ENCODE results near the gene FBLN7. TPM values are rescaled to one million over a fixed set of nuclear protein-coding genes. Genes with fewer than 3 reads are reported as not detected.

Gene FBLN7
- total and polyA plus RNA-seq, 2 experiments from 2014 or later = 0.16 TPM; not detected in 1

DNA sequence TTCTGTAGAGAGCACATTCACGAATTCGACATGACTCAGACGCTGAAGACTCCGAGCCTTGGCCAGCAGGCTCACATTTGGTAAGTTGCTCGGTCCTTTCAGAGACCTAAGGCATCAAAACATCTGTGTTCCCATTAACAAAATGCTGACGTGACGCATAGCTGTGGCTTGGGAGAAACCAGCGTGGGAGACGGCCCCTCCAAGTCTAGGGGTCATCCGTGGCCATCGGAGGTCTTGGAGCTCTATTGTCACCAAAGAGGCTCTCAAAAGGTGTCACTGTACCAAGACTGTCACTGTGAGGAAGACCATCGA is 14.9 kb downstream of the FBLN7 start:
- Histone ChIP-seq H3K4me3 (no peak overlapping the region), H3K27me3 (ENCODE audit: insufficient read depth) (no peaks in the 10 kb centered on the region), H3K4me1 (ENCODE audit: insufficient read depth) (no peaks in the 10 kb centered on the region), H3K9me2 (ENCODE audit: insufficient read depth) (0 out of 2 replicates have a peak, but pooled peaks cover 3% of the 10 kb centered on the region), H4K20me1 (replicated peaks; ENCODE audit: insufficient read depth) (no peaks in the 10 kb centered on the region), H3K79me2 (replicated peaks; ENCODE audit: insufficient read depth) (no peaks in the 10 kb centered on the region), H3K27ac (ENCODE audit: low read depth) (no peak overlapping the region), H3K36me3 (ENCODE audit: insufficient read depth) (no peaks in the 10 kb centered on the region), H2AFZ (no peak overlapping the region), H3F3A (replicated peaks; ENCODE audit: low read depth) (no peaks in the 10 kb centered on the region), H3K4me2 (no peak overlapping the region)
- DNase-seq (ENCODE audit: low spot score) = no peak
- TF ChIP-seq ZNF114 (CRISPR knock-in tag; IDR thresholded peaks at IDR 0.05) (no peak), EZH2 (IDR thresholded peaks at IDR 0.05; ENCODE audit: low read depth, unreplicated experiment) (no peak), ZNF331 (CRISPR knock-in tag; IDR thresholded peaks at IDR 0.05; ENCODE audit: low read depth) (no peak), NANOG (IDR thresholded peaks at IDR 0.05; ENCODE audit: borderline replicate concordance) (no peak), CREB1 (CRISPR knock-in tag; IDR thresholded peaks at IDR 0.05; ENCODE audit: low read depth) (no peak), POLR2AphosphoS5 (IDR thresholded peaks at IDR 0.05; ENCODE audit: low read depth) (no peak), EZH2phosphoT487 (IDR thresholded peaks at IDR 0.05; ENCODE audit: unreplicated experiment) (no peak), JUNB (IDR thresholded peaks at IDR 0.05; ENCODE audit: unreplicated experiment) (no peak), STAT1 (IDR thresholded peaks at IDR 0.05; ENCODE audit: unreplicated experiment) (no peak)
- TF ChIP-seq, protein P1, sequence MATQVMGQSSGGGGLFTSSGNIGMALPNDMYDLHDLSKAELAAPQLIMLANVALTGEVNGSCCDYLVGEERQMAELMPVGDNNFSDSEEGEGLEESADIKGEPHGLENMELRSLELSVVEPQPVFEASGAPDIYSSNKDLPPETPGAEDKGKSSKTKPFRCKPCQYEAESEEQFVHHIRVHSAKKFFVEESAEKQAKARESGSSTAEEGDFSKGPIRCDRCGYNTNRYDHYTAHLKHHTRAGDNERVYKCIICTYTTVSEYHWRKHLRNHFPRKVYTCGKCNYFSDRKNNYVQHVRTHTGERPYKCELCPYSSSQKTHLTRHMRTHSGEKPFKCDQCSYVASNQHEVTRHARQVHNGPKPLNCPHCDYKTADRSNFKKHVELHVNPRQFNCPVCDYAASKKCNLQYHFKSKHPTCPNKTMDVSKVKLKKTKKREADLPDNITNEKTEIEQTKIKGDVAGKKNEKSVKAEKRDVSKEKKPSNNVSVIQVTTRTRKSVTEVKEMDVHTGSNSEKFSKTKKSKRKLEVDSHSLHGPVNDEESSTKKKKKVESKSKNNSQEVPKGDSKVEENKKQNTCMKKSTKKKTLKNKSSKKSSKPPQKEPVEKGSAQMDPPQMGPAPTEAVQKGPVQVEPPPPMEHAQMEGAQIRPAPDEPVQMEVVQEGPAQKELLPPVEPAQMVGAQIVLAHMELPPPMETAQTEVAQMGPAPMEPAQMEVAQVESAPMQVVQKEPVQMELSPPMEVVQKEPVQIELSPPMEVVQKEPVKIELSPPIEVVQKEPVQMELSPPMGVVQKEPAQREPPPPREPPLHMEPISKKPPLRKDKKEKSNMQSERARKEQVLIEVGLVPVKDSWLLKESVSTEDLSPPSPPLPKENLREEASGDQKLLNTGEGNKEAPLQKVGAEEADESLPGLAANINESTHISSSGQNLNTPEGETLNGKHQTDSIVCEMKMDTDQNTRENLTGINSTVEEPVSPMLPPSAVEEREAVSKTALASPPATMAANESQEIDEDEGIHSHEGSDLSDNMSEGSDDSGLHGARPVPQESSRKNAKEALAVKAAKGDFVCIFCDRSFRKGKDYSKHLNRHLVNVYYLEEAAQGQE (IDR thresholded peaks at IDR 0.05; ENCODE audit: unreplicated experiment) = no peak
- TF ChIP-seq, protein P2, sequence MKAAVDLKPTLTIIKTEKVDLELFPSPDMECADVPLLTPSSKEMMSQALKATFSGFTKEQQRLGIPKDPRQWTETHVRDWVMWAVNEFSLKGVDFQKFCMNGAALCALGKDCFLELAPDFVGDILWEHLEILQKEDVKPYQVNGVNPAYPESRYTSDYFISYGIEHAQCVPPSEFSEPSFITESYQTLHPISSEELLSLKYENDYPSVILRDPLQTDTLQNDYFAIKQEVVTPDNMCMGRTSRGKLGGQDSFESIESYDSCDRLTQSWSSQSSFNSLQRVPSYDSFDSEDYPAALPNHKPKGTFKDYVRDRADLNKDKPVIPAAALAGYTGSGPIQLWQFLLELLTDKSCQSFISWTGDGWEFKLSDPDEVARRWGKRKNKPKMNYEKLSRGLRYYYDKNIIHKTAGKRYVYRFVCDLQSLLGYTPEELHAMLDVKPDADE (IDR thresholded peaks at IDR 0.05) = no peak
- TF ChIP-seq, protein P3, sequence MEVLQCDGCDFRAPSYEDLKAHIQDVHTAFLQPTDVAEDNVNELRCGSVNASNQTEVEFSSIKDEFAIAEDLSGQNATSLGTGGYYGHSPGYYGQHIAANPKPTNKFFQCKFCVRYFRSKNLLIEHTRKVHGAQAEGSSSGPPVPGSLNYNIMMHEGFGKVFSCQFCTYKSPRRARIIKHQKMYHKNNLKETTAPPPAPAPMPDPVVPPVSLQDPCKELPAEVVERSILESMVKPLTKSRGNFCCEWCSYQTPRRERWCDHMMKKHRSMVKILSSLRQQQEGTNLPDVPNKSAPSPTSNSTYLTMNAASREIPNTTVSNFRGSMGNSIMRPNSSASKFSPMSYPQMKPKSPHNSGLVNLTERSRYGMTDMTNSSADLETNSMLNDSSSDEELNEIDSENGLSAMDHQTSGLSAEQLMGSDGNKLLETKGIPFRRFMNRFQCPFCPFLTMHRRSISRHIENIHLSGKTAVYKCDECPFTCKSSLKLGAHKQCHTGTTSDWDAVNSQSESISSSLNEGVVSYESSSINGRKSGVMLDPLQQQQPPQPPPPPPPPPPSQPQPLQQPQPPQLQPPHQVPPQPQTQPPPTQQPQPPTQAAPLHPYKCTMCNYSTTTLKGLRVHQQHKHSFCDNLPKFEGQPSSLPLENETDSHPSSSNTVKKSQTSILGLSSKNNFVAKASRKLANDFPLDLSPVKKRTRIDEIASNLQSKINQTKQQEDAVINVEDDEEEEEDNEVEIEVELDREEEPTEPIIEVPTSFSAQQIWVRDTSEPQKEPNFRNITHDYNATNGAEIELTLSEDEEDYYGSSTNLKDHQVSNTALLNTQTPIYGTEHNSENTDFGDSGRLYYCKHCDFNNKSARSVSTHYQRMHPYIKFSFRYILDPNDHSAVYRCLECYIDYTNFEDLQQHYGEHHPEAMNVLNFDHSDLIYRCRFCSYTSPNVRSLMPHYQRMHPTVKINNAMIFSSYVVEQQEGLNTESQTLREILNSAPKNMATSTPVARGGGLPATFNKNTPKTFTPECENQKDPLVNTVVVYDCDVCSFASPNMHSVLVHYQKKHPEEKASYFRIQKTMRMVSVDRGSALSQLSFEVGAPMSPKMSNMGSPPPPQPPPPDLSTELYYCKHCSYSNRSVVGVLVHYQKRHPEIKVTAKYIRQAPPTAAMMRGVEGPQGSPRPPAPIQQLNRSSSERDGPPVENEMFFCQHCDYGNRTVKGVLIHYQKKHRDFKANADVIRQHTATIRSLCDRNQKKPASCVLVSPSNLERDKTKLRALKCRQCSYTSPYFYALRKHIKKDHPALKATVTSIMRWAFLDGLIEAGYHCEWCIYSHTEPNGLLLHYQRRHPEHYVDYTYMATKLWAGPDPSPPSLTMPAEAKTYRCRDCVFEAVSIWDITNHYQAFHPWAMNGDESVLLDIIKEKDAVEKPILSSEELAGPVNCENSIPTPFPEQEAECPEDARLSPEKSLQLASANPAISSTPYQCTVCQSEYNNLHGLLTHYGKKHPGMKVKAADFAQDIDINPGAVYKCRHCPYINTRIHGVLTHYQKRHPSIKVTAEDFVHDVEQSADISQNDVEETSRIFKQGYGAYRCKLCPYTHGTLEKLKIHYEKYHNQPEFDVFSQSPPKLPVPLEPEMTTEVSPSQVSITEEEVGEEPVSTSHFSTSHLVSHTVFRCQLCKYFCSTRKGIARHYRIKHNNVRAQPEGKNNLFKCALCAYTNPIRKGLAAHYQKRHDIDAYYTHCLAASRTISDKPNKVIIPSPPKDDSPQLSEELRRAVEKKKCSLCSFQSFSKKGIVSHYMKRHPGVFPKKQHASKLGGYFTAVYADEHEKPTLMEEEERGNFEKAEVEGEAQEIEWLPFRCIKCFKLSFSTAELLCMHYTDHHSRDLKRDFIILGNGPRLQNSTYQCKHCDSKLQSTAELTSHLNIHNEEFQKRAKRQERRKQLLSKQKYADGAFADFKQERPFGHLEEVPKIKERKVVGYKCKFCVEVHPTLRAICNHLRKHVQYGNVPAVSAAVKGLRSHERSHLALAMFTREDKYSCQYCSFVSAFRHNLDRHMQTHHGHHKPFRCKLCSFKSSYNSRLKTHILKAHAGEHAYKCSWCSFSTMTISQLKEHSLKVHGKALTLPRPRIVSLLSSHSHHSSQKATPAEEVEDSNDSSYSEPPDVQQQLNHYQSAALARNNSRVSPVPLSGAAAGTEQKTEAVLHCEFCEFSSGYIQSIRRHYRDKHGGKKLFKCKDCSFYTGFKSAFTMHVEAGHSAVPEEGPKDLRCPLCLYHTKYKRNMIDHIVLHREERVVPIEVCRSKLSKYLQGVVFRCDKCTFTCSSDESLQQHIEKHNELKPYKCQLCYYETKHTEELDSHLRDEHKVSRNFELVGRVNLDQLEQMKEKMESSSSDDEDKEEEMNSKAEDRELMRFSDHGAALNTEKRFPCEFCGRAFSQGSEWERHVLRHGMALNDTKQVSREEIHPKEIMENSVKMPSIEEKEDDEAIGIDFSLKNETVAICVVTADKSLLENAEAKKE (CRISPR knock-in tag; IDR thresholded peaks at IDR 0.05) = no peak
- TF ChIP-seq, protein P4, sequence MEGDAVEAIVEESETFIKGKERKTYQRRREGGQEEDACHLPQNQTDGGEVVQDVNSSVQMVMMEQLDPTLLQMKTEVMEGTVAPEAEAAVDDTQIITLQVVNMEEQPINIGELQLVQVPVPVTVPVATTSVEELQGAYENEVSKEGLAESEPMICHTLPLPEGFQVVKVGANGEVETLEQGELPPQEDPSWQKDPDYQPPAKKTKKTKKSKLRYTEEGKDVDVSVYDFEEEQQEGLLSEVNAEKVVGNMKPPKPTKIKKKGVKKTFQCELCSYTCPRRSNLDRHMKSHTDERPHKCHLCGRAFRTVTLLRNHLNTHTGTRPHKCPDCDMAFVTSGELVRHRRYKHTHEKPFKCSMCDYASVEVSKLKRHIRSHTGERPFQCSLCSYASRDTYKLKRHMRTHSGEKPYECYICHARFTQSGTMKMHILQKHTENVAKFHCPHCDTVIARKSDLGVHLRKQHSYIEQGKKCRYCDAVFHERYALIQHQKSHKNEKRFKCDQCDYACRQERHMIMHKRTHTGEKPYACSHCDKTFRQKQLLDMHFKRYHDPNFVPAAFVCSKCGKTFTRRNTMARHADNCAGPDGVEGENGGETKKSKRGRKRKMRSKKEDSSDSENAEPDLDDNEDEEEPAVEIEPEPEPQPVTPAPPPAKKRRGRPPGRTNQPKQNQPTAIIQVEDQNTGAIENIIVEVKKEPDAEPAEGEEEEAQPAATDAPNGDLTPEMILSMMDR (conservative IDR thresholded peaks at IDR 0.05; ENCODE audit: low read depth in 2 of 2) = no peak
- no peak for ATAC-seq
- Mint-ChIP-seq H3K4me1 (peaks cover 22% of the 10 kb centered on the region), H3K9me3 (no peaks in the 10 kb centered on the region), H3K36me3 (ENCODE audit: low read depth) (no peaks in the 10 kb centered on the region), H3K27me3 (ENCODE audit: insufficient read depth, low read depth, poor library complexity) (peaks cover 5% of the 10 kb centered on the region), H3K4me3 (no peak overlapping the region), H3K27ac (no peak overlapping the region)

Data from GM23338 (cell line).